Fibroblast of pulmonary artery (primary cell): ENCODE results near the gene CITED1.

ENCODE experiments used
- DNase-seq: peaks from one replicate; pipeline ENCODE4 v3.0.0-alpha.2; 2010; ENCODE audit warnings: low read depth
- H3K4me3 ChIP-seq: replicated peaks from 2 replicates; pipeline ENCODE4 v1.5.1; 2011; ENCODE audit warnings: low read depth, mild to moderate bottlenecking, control low read depth, low read length, moderate library complexity
- TF ChIP-seq, protein P1 (sequence below): IDR thresholded peaks from 2 replicates; pipeline ENCODE4 v1.5.1; 2011; ENCODE audit warnings: mild to moderate bottlenecking, control low read depth, low read length, inconsistent platforms; ENCODE audit errors: missing control alignments

The CITED1 gene

GRCh38 chrX:72260448-72260847 is 45.3 kb downstream of the CITED1 start:
- TF ChIP-seq, protein P1, sequence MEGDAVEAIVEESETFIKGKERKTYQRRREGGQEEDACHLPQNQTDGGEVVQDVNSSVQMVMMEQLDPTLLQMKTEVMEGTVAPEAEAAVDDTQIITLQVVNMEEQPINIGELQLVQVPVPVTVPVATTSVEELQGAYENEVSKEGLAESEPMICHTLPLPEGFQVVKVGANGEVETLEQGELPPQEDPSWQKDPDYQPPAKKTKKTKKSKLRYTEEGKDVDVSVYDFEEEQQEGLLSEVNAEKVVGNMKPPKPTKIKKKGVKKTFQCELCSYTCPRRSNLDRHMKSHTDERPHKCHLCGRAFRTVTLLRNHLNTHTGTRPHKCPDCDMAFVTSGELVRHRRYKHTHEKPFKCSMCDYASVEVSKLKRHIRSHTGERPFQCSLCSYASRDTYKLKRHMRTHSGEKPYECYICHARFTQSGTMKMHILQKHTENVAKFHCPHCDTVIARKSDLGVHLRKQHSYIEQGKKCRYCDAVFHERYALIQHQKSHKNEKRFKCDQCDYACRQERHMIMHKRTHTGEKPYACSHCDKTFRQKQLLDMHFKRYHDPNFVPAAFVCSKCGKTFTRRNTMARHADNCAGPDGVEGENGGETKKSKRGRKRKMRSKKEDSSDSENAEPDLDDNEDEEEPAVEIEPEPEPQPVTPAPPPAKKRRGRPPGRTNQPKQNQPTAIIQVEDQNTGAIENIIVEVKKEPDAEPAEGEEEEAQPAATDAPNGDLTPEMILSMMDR: no peak
- DNase-seq: no peak
- H3K4me3 ChIP-seq: no peak overlapping the region

GRCh38 chrX:72258174-72258573 is 47.5 kb downstream of the CITED1 start:
- no peak overlapping the region for H3K4me3 ChIP-seq
- TF ChIP-seq, protein P1: no peak
- DNase-seq: peak; percentile 78

GRCh38 chrX:72255864-72256263 is 49.9 kb downstream of the CITED1 start:
- TF ChIP-seq, protein P1: no peak
- DNase-seq: no peak
- H3K4me3 ChIP-seq: no peak overlapping the region

- TF ChIP-seq, protein P1: no peak
- DNase-seq: no peak
- H3K4me3 ChIP-seq: no peak overlapping the region
These were observed 50.3 kb downstream of the CITED1 start for GRCh38 chrX:72255445-72255844.

DNA sequence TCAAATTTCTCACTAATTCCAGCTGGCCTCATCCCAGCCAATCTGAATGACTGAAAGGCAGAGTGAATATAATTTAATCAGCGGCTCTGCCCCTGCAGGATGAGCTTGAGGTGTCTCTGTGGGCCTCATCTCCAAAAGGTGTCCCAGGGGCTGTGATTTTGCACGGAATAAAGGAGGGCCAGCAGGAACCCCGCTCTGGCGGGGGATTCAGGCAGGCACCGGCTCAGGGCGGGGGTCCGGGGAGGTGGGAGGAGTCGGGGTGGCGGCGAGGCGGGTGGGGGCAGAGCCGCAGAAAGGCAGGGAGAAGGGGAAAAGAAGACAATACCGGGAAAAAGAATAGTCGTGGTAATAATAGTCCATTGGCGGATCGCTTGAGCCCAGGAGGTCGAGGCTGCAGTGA is 50.9 kb downstream of the CITED1 start:
- no peak for DNase-seq
- TF ChIP-seq, protein P1: no peak
- H3K4me3 ChIP-seq: no peak overlapping the region

DNA sequence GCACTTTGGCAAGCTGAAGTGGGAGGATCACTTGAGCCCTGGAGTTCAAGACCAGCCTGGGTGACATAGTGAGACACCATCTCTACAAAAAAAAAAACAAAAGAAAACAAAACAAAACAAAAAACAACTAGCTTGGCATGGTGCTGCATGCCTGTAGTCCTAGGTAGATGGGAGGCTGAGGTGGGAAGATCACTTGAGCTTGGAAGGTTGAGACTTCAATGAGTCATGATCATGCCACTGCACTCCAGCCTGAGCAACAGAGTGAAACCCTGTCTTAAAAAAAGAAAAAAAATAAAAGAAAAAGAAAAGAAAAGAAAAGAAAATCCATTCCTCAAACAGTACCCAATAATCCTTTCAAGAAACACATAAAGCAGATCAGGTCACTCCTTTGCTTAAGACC is 52.0 kb downstream of the CITED1 start:
- DNase-seq: no peak
- no peak overlapping the region for H3K4me3 ChIP-seq
- TF ChIP-seq, protein P1: no peak
